Breast epithelium (tissue), 4 donors: Measurements from ENCODE around the gene KLK15. TPM values are rescaled to one million over a fixed set of nuclear protein-coding genes. Genes with fewer than 3 reads are reported as not detected.

Experiments used
- DNase-seq, 2 donors: peaks; one replicate each; pipeline ENCODE4 v3.0.0-alpha.2; 2019; ENCODE audit warnings: low spot score in 2 of 2
- H3K27ac ChIP-seq, 2 donors: fragments of 200-600 bp; sonication (generic) in 1 of 2; one replicate each; pipeline ENCODE4 v1.5.1; 2016 to 2019; ENCODE audit warnings: mild to moderate bottlenecking in 1 of 2
- H3K27me3 ChIP-seq, 2 donors: fragments of 200-600 bp; sonication (generic) in 1 of 2; one replicate each; pipeline versions ENCODE4 v1.5.1 to v1.6.0; 2017 to 2019; ENCODE audit warnings: control low read depth in 1 of 2, mild to moderate bottlenecking in 1 of 2
- H3K36me3 ChIP-seq: fragments of 200-600 bp; one replicate; pipeline ENCODE4 v1.5.1; 2019
- H3K4me1 ChIP-seq, 2 donors: fragments of 200-600 bp; sonication (generic); one replicate each; pipeline ENCODE4 v1.5.1; 2016 to 2019; ENCODE audit warnings: control low read depth in 1 of 2
- H3K4me3 ChIP-seq, 3 donors: fragments of 200-600 bp; sonication (generic); 1 replicate in 2 of 3; 2 replicates in 1 of 3; pipeline ENCODE4 v1.5.1; 2016 to 2019; ENCODE audit warnings: mild to moderate bottlenecking in 3 of 3, moderate library complexity in 2 of 3
- H3K9me3 ChIP-seq, 2 donors: fragments of 200-600 bp; sonication (generic) in 1 of 2; one replicate each; pipeline ENCODE4 v1.5.1; 2016 to 2019; ENCODE audit warnings: control low read depth in 1 of 2
- POLR2A ChIP-seq: fragments of 450-650 bp; IDR thresholded peaks from one replicate; pipeline ENCODE4 v1.6.1; 2016; ENCODE audit warnings: antibody characterized with exemption, mild to moderate bottlenecking, moderate library complexity
- POLR2AphosphoS5 ChIP-seq, 3 donors: sonication (generic); formaldehyde crosslinking; IDR thresholded peaks; one replicate each; pipeline ENCODE4 v1.6.1; 2017; ENCODE audit warnings: antibody characterized with exemption in 3 of 3
- intact Hi-C: fragments of 100-400 bp; cut with DNase I; formaldehyde crosslinking; loops from one replicate; pipeline ENCODE4 v1.15.1; 2023; ENCODE audit warnings: low total_unique reads
- total RNA-seq, 3 donors: library from RNA; depleted of rRNA; stranded (reverse); fragments of >200 nt; gene quantifications; one replicate each; pipeline ENCODE4 v1.1.0, GENCODE V29; 2016
- TF ChIP-seq, protein P1 (sequence below), 3 donors: fragments of 450-650 bp; IDR thresholded peaks; one replicate each; pipeline ENCODE4 v1.5.1; 2016 to 2017; ENCODE audit warnings: antibody characterized with exemption in 3 of 3, mild to moderate bottlenecking in 3 of 3, moderate library complexity in 3 of 3

KLK15 gene
- total RNA-seq, 3 donors from 2014 or later = not detected

DNA sequence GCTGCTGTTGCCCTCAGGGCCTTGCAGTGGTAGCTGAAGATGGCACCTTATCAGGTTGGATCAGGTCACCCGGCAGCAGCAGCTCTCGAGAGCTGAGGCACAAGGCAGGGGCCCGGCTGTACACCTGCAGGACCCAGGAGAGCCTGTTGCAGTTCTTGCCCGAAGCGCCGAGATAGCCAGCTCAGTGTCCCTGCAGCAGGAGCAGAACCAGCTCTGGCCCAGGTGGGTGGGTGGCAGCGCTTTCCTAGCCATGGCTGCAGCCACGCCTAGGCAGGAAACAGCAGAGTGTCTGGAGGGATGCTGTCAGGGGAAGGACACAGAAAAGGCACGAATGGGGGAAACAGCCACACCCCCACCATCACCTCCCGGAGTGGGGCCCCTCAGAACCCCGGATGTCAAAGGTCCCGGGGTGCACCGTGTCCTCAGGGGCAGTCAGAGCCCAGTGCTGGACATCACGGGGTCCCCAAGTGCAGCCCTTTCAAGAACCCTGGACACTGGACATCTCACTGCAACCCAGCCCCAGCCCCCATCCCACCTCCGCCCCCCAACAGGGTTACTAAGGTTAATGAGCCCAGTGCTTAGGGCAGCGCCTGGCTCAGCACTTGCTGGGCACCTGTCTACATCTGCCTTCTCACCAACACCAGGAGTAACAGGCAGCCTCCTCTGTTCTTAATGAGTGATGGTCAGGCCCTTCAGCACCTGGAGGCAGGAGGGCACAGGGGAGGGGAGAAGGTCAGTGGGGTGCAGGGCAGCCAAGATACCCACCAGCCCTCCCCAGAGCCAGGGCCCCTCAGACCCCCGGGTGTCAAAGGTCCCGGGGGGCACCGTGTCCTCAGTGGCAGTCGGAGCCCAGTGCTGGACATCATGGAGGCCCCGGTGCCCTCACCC is 34.5 kb downstream of the KLK15 start:
- H3K36me3 ChIP-seq = no peaks in the 10 kb centered on the region
- peaks cover 0 to 6% of the 10 kb centered on the region in 2 donors for H3K4me1 ChIP-seq
- H3K27ac ChIP-seq = no peak overlapping the region
- intact Hi-C loops = no loop called here
- no peak overlapping the region for H3K4me3 ChIP-seq
- TF ChIP-seq POLR2A (no peak), POLR2AphosphoS5 (IDR thresholded peaks at IDR 0.05) (no peak)
- TF ChIP-seq, protein P1, sequence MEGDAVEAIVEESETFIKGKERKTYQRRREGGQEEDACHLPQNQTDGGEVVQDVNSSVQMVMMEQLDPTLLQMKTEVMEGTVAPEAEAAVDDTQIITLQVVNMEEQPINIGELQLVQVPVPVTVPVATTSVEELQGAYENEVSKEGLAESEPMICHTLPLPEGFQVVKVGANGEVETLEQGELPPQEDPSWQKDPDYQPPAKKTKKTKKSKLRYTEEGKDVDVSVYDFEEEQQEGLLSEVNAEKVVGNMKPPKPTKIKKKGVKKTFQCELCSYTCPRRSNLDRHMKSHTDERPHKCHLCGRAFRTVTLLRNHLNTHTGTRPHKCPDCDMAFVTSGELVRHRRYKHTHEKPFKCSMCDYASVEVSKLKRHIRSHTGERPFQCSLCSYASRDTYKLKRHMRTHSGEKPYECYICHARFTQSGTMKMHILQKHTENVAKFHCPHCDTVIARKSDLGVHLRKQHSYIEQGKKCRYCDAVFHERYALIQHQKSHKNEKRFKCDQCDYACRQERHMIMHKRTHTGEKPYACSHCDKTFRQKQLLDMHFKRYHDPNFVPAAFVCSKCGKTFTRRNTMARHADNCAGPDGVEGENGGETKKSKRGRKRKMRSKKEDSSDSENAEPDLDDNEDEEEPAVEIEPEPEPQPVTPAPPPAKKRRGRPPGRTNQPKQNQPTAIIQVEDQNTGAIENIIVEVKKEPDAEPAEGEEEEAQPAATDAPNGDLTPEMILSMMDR (IDR thresholded peaks at IDR 0.05) = no peak
- no peak for DNase-seq
- no peaks in the 10 kb centered on the region for H3K27me3 ChIP-seq
- no peaks in the 10 kb centered on the region for H3K9me3 ChIP-seq

DNA sequence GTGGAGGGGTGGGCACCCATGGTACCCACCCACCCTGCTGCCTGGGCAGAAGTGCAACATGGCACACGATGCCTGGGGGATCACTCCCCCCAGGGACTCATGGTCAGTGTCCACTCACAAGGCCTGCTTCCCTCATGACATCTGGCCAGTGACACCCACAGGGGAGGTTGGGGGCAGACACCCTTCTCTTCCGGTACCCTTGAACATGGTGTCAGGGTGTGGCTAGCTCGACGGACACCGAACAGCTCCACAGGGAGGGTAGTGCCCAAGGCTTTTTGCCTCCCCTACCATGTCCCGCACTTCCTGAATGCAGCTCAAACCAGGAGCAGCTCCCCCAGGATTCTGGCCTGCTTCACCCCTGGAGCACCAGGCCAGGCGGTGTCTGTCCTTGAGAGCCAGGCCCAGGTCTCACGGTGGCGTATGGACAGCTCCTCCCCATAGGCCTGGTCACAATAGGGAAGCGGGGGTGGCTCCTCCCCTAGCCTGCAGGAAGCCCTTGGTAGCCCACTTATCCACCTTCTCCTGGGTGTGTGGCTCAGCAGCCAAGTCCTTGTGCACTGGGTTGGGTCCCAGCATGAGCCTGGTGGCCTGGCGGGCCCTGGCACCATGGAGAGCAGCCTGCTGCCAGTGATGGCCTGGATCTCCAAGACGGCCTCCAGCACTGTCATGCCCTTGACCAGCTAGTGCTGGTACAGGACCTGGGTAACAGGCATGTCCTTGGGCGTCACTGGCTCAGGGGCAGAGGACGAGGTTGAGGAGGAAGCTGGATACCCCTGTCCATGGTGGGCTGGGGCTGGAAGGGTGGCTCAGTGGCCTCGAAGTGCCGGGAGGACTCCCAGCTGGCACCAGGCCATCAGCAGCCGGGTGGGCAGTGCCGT is 35.4 kb downstream of the KLK15 start:
- Histone ChIP-seq H3K27ac (no peak overlapping the region), H3K4me3 (no peak overlapping the region), H3K9me3 (no peaks in the 10 kb centered on the region), H3K36me3 (no peaks in the 10 kb centered on the region), H3K4me1 (peaks cover 0 to 4% of the 10 kb centered on the region in 2 donors), H3K27me3 (no peaks in the 10 kb centered on the region)
- TF ChIP-seq, protein P1 (IDR thresholded peaks at IDR 0.05) = no peak
- TF ChIP-seq POLR2AphosphoS5 (IDR thresholded peaks at IDR 0.05) (no peak), POLR2A (no peak)
- no peak for DNase-seq
- intact Hi-C loops = no loop called here

DNA sequence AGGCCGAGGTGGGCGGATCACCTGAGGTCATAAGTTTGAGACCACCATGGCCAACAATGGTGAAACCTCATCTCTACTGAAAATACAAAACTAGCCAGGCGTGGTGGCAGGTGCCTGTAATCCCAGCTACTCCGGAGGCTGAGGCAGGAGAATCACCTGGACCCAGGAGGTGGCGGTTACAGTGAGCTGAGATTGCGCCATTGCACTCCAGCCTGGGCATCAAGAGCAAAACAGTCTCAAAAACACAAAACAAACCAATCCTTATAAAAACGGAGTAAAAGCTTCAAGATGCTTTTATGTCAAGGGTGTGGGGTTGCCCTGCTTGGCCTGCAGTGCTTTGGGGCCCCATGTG is 36.0 kb downstream of the KLK15 start:
- TF ChIP-seq POLR2A = no peak
- TF ChIP-seq, protein P1 (IDR thresholded peaks at IDR 0.05) = no peak
- Histone ChIP-seq H3K9me3 (no peaks in the 10 kb centered on the region), H3K36me3 (no peaks in the 10 kb centered on the region), H3K4me1 (no peaks in the 10 kb centered on the region), H3K27me3 (peaks cover 0 to under 1% of the 10 kb centered on the region in 2 donors), H3K4me3 (no peak overlapping the region), H3K27ac (no peak overlapping the region)
- intact Hi-C loops = no loop called here
- no peak for DNase-seq

DNA sequence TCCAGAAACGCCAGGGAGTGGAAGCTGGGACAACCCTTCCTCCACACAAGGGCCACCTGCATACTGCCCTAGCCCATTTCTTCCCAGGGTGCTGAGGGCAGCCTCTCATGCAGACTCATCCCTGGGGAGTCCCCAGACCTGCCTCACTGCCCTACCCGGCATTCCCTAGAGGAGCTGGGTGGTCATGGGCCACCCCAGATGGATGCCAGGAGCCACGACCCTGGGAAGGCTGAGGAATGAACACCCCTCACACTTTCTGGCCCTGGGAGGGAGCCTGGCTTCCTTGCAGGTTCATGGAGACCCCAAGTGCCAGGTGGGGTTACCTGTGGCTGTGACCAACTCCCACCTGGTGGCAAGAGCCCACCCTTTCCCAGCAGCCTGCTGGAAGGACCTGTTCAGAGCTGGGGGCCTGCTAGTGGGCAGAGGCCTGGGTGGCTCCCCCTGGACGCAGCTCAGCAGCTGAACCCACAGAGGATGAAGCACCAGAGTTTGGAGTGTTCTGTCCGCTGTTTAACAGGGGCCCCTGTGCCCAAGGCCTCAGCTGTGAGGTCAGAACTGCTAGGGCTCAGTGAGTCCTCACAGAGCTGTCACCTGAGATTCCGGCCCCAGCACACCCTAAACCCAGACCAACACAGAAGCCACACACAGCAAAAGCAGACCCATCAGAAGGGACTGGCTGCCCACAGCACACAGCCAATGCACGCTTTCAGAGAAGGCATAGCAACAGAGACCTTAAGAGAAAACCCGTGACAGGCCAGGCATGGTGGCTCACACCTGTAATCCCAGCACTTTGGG is 36.5 kb downstream of the KLK15 start:
- Histone ChIP-seq H3K27me3 (peaks cover 0 to 6% of the 10 kb centered on the region in 2 donors), H3K27ac (no peak overlapping the region), H3K9me3 (no peaks in the 10 kb centered on the region), H3K4me3 (no peak overlapping the region), H3K36me3 (no peaks in the 10 kb centered on the region), H3K4me1 (no peaks in the 10 kb centered on the region)
- intact Hi-C loops = no loop called here
- TF ChIP-seq, protein P1 (IDR thresholded peaks at IDR 0.05) = no peak
- TF ChIP-seq POLR2A = no peak
- no peak for TF ChIP-seq POLR2AphosphoS5 (IDR thresholded peaks at IDR 0.05)
- no peak for DNase-seq
